IPS DF 6.9 (cell line): ENCODE data around the gene FAM228A.

Experiments
- DNase-seq: peaks from one replicate; pipeline ENCODE4 v3.0.0-alpha.2; 2013; ENCODE audit warnings: low read depth, low spot score
- H3K27ac ChIP-seq: one replicate; pipeline ENCODE4 v1.5.1; 2013; ENCODE audit warnings: low read length, control low read depth
- H3K27me3 ChIP-seq: 2 replicates; pipeline ENCODE4 v1.6.1; 2013; ENCODE audit warnings: mild to moderate bottlenecking, low read length; ENCODE audit not compliant: control insufficient read depth, insufficient read depth
- H3K36me3 ChIP-seq: 2 replicates; pipeline ENCODE4 v1.6.1; 2013; ENCODE audit warnings: low read length; ENCODE audit not compliant: control insufficient read depth, insufficient read depth
- H3K4me1 ChIP-seq: 2 replicates; pipeline ENCODE4 v1.6.1; 2013; ENCODE audit warnings: low read length; ENCODE audit not compliant: control insufficient read depth, insufficient read depth
- H3K4me3 ChIP-seq: 2 replicates; pipeline ENCODE4 v1.5.1; 2013; ENCODE audit warnings: mild to moderate bottlenecking, low read length
- H3K9me3 ChIP-seq: 2 replicates; pipeline ENCODE4 v1.6.1; 2013; ENCODE audit warnings: low read length, inconsistent platforms; ENCODE audit not compliant: control insufficient read depth, insufficient read depth
- WGBS: extraction: QIAGEN DNeasy Blood & Tissue Kit; methylation state at CpG from one replicate; pipeline ENCODE4 v1.1.7; 2013; ENCODE audit warnings: mixed read lengths, missing lambda C conversion rate; ENCODE audit not compliant: insufficient read length, insufficient coverage; 5-methylcytosine and 5-hydroxymethylcytosine counted together

The FAM228A gene

GRCh38 chr2:24222946-24223345 is 48.1 kb downstream of the FAM228A start:
- Histone ChIP-seq H3K36me3 (no peaks in the 10 kb centered on the region), H3K9me3 (no peaks in the 10 kb centered on the region), H3K4me1 (no peaks in the 10 kb centered on the region), H3K27me3 (no peaks in the 10 kb centered on the region), H3K4me3 (no peak overlapping the region), H3K27ac (no peak overlapping the region)
- no peak for DNase-seq
- no CpG with 5 or more reads among the region's 6 CpGs for WGBS

GRCh38 chr2:24225499-24226242 is 50.8 kb downstream of the FAM228A start:
- no peak overlapping the region for H3K27ac ChIP-seq
- no peaks in the 10 kb centered on the region for H3K4me1 ChIP-seq
- no peaks in the 10 kb centered on the region for H3K27me3 ChIP-seq
- H3K4me3 ChIP-seq: no peak overlapping the region
- WGBS: no CpG with 5 or more reads among the region's 9 CpGs
- H3K36me3 ChIP-seq: no peaks in the 10 kb centered on the region
- H3K9me3 ChIP-seq: no peaks in the 10 kb centered on the region
- no peak for DNase-seq

GRCh38 chr2:24228470-24228869 is 53.6 kb downstream of the FAM228A start:
- no peaks in the 10 kb centered on the region for H3K27me3 ChIP-seq
- H3K36me3 ChIP-seq: no peaks in the 10 kb centered on the region
- H3K9me3 ChIP-seq: no peaks in the 10 kb centered on the region
- no peak for DNase-seq
- H3K27ac ChIP-seq: no peak overlapping the region
- no peaks in the 10 kb centered on the region for H3K4me1 ChIP-seq
- H3K4me3 ChIP-seq: no peak overlapping the region
- WGBS: no CpG with 5 or more reads among the region's 1 CpG

- no peaks in the 10 kb centered on the region for H3K27me3 ChIP-seq
- H3K4me1 ChIP-seq: no peaks in the 10 kb centered on the region
- no peaks in the 10 kb centered on the region for H3K36me3 ChIP-seq
- no CpG with 5 or more reads among the region's 4 CpGs for WGBS
- H3K4me3 ChIP-seq: no peak overlapping the region
- no peaks in the 10 kb centered on the region for H3K9me3 ChIP-seq
- H3K27ac ChIP-seq: no peak overlapping the region
- DNase-seq: no peak
Measured at GRCh38 chr2:24231461-24231881, 56.6 kb downstream of the FAM228A start.

GRCh38 chr2:24233321-24233720 is 58.5 kb downstream of the FAM228A start:
- H3K27me3 ChIP-seq: no peaks in the 10 kb centered on the region
- no peak overlapping the region for H3K27ac ChIP-seq
- no peaks in the 10 kb centered on the region for H3K36me3 ChIP-seq
- no CpG with 5 or more reads among the region's 2 CpGs for WGBS
- H3K4me3 ChIP-seq: no peak overlapping the region
- no peak for DNase-seq
- H3K4me1 ChIP-seq: no peaks in the 10 kb centered on the region
- no peaks in the 10 kb centered on the region for H3K9me3 ChIP-seq

GRCh38 chr2:24237313-24237712 is 62.5 kb downstream of the FAM228A start:
- DNase-seq: no peak
- no peaks in the 10 kb centered on the region for H3K4me1 ChIP-seq

GRCh38 chr2:24238158-24238557 is 63.3 kb downstream of the FAM228A start:
- Histone ChIP-seq H3K4me3 (no peak overlapping the region), H3K27ac (no peak overlapping the region), H3K27me3 (no peaks in the 10 kb centered on the region), H3K36me3 (no peaks in the 10 kb centered on the region), H3K4me1 (no peaks in the 10 kb centered on the region), H3K9me3 (no peaks in the 10 kb centered on the region)
- no peak for DNase-seq
- WGBS: no CpG with 5 or more reads among the region's 2 CpGs

More at GRCh38 chr2:24237313-24237712, 62.5 kb downstream of the FAM228A start:
- no peak overlapping the region for H3K4me3 ChIP-seq
- no peak overlapping the region for H3K27ac ChIP-seq
- H3K36me3 ChIP-seq: no peaks in the 10 kb centered on the region
- 100% methylated on average over 1 of the region's 1 CpG for WGBS
- H3K9me3 ChIP-seq: no peaks in the 10 kb centered on the region
- no peaks in the 10 kb centered on the region for H3K27me3 ChIP-seq

- no peak for DNase-seq
- H3K27ac ChIP-seq: no peak overlapping the region
- H3K9me3 ChIP-seq: no peaks in the 10 kb centered on the region
- H3K36me3 ChIP-seq: no peaks in the 10 kb centered on the region
- H3K4me3 ChIP-seq: no peak overlapping the region
- WGBS: no CpG with 5 or more reads among the region's 1 CpG
- H3K27me3 ChIP-seq: no peaks in the 10 kb centered on the region
- no peaks in the 10 kb centered on the region for H3K4me1 ChIP-seq
Measured at GRCh38 chr2:24239553-24239952, 64.7 kb downstream of the FAM228A start.
